GM19324 (cell line): ENCODE data around the gene SLC51B.
"Not testable (repeated sequence)": the region's sequence is repeated elsewhere in the genome, so short reads cannot be mapped to it uniquely, and the experiment has no call there.

Source experiments
- ATAC-seq: cut with Tn5 transposase; IDR thresholded peaks from one replicate; pipeline ENCODE4 v1.9.1; 2021; ENCODE audit warnings: mild to moderate bottlenecking, moderate library complexity; ENCODE audit not compliant: unreplicated experiment, low FRiP score

SLC51B gene

DNA sequence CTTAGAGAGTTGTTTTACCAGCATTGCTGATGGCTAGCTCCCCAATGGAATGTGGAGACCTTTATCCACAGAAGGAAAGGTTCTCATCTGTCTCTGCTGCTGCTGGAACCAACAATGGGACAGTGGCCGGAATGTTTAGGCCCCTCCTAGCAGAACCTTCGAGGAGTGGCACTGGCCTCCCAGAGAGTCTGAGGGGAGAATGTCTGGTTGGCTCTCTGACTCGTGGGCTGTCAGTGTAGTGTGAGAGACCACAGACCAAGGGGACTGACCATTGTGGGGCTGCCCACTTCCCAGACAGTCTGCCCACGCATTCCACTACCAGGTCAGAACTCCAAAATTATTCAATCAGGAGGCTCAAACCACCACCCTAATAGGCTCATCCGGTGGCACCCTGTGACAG lies 17.5 kb downstream of the SLC51B start:
- ATAC-seq, result no peak

DNA sequence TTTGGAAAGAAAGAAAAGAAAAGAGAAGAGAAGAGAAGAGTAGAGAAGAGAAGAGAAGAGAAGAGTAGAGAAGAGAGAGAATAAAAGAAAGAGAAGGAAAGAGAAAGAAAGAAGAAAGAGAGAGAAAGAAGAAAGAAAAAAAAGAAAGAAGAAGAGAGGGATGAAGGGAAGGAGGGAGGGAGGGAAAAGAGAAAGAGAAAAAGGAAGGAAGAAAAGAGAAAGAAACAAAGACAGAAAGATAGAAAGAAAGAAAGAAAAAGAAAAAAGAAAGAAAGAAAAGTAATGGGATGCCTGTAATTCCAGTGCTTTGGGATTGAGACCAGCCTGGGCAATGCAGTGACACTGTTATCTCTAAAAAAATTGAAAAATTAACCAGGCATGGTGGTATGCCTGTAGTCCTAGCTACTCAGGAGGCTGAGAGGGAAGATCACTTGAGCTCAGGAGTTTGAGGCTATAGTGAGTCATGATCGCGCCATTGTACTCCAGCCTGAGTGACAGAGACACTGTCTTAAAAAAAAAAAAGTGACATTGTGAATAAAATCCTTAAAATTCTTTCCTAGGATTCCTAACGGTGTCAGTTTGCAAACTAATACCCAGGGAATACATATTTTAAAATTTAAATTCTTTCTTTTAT lies 20.9 kb downstream of the SLC51B start:
- ATAC-seq, result no peak

DNA sequence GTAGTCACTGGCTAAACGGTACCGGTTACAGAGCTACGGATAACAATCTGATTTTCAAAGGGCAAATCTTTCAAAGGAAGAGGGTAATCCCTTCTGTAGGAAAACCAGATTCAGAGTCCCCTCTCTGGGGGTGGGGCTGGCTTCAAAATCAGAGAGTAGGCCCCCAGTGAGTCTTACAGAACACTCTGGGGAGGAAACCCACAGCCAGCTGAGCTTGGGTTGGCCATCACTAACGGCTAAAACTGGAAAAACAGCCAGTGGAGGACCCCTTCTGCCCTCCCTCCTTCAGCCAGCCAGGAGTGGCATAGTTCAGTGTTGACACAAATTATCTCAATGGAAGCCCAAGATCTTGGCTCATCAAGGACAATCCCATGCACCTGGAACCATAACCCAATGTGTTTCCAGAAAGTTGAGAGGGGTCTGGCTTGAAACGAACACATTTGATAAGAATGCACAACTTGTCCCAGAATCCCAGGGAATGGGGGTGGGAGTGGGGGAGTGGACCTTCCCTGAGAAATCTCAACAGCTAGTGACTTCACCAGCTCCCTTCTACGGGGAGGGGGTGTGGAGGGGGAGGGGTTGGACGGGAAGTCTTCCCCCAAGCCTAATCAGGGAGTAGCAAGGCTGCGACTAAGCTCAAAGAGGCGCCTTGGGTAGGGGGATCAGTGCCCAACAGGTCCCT lies 21.6 kb downstream of the SLC51B start:
- ATAC-seq, result no peak

DNA sequence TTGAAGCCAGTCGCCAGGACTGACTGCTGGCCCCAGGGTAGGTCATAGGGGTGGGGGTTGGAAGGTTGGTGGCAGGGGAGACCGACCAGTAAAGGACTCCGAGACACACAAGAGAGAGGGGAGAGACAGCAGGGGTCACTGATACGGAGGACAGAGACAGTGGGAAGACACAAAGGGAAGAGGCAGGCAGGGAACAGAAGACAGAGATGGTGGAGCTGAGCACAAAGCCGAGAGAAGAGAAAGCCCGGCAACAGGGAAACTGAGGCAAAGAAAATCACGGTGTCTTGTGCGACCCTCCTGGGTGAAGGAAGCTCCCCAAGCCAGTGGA lies 22.1 kb downstream of the SLC51B start:
- ATAC-seq, result no peak

DNA sequence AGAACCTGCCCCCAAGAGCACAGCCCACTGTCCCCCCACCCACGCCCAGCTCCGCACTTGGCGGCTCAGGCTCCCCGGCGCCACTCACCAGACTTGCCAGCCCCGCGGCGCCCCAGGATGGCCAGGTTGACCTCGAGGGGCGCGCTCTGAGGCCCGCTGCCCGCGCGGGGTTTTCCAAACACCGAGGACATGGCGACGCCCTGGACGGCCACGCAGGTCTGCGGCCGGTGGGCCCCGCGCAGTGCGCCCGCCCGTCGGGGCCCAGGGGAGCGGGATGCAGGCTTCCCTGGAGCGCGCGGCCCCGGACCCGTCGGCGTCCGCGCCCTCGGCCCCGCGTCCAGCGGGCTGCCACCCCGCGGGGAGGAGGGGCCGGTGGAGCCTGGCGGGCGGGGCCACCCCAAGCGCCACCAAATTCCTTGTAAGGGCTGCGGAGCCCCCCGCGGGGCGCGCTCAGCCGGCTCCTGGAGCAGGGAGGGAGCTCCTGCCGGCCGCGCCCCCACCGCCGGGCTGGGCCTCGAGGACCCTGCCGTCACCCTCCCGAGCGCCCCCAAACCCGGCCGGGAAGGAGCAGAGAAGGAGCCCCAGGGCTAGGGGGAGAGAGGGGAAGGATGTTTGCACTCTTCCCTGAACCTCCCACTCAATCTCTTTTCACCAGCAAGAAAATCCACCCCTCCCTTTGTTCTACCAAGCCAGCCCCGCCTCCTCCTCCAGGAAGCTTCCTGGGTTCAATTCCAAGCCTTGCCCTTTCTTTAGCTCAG lies 22.6 kb downstream of the SLC51B start, which contains the start of gene RASL12:
TSS of gene RASL12 (minus strand) at position 347 of the 758 bp plus-strand sequence. CDS start at position 191, 156 bp downstream.
- no peak for ATAC-seq

DNA sequence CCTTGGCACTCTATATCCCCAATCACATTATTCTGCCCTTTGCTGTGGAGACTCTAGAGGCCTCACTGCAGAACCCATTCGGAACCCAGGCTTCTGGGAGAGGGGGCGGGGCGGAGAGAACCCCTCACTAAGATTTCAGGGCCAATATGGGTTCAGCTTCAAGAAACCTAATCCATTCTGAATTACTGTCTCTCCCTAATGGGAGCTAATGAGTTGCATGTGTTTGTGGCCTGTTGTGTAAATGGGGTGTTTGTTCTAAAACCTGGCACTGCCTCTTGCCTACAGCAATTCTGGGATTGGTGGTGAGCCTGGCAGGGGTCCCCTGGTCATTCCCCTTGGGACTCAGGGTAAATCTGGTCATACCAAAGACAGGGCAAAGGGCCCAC lies 23.2 kb downstream of the SLC51B start:
- ATAC-seq, result no peak

GRCh38 chr15:65069179-65069578 lies 24.0 kb downstream of the SLC51B start:
- no peak for ATAC-seq

DNA sequence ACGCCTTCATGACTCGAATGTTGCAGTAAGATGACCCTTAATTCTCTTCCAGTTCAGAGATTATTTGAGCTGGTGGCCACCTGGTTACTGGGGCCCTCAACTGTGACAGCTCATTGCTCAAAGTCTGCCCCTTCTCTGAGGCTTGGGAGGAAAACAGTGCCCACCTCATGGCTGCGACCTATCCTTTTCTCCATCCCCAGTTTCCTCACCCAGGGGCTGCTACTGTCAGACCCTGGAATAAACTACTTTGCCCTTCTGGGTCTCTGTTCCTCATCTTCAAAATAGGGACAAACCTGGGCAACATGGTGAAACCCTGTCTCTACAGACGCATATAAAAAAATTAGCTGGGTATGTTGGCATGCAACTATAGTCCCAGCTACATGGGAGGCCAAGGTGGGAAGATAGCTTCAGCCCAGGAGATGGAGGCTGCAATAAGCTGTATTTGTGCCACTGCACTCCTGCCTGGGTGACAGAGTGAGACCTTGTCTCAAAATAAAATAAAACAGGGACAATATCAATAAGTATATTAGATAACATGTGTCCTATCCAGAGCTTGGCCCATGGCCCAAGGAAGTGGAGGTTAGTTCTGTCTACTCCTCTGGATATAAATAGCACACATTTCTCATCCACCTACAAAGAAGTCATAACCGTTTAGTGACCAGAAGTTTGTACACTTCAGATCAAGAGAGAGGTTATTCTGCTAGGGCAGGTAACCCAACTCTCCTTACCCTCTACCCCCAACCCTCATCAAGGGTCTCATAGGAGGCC lies 24.8 kb downstream of the SLC51B start:
- no peak for ATAC-seq

DNA sequence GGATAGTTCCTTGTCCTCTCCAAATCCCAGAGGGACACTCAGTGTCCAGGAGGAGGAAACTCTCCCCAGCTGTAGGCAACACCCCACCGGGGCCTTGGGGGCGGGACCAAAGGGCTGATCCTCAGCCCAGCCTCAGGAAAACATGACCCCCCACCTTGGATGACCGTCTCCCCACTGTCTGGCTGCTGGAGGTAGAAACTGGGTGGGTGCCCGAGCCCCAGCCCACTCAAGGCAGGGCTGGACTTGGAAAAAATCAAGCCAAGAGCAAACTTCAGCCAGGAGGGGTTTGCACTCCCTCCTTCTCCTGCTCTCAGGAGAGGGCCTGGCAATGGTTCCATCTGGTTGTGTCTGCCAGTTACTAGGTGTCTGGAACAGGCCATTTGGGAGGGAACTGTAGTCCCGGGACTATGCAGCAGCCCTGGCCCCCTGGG lies 26.2 kb downstream of the SLC51B start:
- ATAC-seq, result no peak

DNA sequence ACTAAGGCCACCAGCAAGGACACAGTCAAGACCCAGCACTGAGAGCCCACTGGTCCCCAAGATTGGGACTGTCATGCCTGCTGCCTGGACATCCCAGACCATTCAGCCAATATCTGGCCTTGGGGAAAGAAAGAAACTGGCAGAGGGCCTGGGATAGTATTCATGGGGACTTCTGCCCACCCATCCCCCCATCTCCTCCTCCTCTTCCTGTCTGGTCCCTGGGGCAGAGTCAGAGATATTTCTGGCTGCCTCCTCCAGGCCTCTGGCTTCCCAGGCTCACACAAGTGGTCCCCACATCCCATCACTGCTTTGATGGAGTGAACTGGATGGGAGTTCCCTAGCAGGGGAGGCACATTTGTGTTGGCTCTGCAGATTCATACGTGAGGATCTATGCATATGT lies 26.8 kb downstream of the SLC51B start:
- no peak for ATAC-seq

- ATAC-seq, result no peak
Observed at GRCh38 chr15:65072617-65073016, 27.4 kb downstream of the SLC51B start.

- ATAC-seq, result not testable (repeated sequence)
Observed at GRCh38 chr15:65074946-65075345, 29.8 kb downstream of the SLC51B start.

DNA sequence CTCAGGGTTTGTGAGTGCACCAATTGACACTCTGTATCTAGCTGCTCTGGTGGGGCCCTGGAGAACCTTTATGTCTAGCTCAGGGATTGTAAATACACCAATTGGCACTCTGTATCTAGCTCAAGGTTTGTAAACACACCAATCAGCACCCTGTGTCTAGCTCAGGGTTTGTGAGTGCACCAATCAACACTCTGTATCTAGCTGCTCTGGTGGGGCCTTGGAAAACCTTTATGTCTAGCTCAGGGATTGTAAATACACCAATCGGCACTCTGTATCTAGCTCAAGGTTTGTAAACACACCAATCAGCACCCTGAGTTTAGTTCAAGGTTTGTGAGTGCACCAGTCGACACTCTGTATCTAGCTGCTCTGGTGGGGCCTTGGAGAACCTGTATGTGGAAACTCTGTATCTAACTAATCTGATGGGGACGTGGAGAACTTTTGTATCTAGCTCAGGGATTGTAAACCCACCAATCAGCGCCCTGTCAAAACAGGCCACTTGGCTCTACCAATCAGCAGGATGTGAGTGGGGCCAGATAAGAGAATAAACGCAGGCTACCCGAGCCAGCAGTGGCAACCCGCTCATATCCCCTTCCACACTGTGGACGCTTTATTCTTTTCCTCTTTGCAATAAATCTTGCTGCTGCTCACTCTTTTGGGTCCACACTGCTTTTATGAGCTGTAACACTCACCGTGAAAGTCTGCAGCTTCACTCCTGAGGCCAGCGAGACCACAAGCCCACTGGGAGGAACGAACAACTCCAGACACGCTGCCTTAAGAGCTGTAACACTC lies 30.6 kb downstream of the SLC51B start:
- not testable (repeated sequence) for ATAC-seq

DNA sequence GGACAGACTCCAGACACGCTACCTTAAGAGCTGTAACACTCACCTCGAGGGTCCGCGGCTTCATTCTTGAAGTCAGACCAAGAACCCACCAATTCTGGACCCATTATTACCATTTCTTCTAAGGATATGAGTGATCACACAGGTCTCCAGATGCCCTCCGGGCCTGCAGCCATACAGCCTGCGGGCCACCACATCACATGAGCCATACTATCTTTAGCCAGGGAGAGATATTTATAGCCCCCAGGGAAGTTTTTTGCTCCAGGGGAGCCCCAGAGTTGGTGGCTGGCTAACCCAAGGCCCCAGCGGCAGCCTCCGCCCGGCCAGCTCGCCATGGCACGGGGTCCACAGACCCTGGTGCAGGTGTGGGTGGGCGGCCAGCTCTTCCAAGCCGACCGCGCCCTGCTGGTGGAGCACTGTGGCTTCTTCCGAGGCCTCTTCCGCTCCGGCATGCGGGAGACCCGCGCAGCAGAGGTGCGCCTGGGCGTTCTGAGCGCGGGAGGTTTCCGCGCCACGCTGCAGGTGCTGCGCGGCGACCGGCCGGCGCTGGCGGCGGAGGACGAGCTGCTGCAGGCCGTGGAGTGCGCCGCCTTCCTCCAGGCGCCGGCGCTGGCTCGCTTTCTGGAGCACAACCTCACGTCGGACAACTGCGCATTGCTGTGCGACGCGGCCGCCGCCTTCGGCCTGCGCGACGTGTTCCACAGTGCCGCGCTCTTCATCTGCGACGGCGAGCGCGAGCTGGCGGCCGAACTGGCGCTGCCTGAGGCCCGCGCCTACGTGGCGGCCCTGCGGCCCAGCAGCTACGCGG lies 31.5 kb downstream of the SLC51B start, which contains the start of gene KBTBD13:
TSS of gene KBTBD13 (plus strand) at position 261 of the 805 bp plus-strand sequence. CDS start at position 331, 70 bp downstream.
- ATAC-seq, result no peak

DNA sequence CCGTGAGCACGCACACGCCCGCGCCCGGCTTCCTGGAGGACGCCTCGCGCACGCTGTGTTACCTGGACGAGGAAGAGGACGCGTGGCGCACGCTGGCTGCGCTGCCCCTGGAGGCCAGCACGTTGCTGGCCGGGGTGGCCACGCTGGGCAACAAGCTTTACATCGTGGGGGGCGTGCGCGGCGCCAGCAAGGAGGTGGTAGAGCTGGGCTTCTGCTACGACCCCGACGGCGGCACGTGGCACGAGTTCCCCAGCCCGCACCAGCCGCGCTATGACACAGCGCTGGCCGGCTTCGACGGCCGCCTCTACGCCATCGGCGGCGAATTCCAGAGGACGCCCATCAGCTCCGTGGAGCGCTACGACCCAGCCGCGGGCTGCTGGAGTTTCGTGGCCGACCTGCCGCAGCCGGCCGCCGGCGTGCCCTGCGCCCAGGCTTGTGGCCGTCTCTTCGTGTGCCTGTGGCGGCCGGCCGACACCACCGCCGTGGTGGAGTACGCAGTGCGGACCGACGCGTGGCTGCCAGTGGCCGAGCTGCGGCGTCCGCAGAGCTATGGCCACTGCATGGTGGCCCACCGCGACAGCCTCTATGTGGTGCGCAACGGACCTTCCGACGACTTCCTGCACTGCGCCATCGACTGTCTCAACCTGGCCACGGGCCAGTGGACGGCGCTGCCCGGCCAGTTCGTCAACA lies 32.2 kb downstream of the SLC51B start:
- ATAC-seq, result no peak

- no peak for ATAC-seq
Observed at GRCh38 chr15:65077981-65078352, 32.8 kb downstream of the SLC51B start.

DNA sequence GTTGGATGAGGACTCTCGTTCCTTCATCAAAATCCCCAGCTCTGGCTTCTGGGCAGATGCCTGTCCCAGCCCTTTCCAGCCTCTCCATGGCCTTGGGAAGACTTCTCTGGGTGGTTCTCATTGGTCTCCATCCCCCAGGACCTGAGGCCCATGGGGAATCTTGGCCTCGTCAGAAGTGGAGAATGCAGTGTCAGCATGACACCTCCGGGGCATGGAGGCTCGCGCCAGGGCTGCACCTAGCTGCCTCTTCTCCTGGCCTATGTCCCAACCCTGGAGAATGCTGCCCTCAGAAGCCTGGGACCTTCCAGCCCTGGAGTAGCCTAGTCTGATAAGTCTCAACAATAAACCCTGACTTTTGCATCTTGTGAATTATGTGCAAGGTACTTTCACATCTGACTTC lies 34.4 kb downstream of the SLC51B start:
- ATAC-seq, result no peak

- ATAC-seq, result no peak
Observed at GRCh38 chr15:65081270-65081669, 36.1 kb downstream of the SLC51B start.

DNA sequence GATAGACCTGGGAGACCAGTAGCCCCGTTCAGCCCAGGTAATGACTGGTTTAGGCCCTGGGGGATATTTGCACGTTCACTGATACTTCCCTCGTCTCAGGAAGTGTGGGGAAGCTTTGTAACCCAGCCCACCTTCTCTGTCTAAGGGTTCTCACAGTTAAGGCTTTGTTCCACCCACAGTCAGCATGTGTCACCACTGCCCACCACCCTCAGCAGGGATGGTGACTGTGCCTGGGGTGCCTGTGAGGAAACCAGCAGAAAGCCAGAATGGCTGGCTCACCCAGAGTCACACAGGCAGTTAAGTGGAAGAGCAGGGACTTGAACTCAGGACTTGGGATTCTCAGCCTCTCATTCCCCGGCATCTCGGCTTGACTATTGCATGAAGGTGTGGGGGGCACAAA lies 36.6 kb downstream of the SLC51B start:
- ATAC-seq, result no peak
